Lower lobe of right lung (tissue), 2 donors: ENCODE data around the gene DMKN. TPM values are rescaled to one million over a fixed set of nuclear protein-coding genes. Genes with fewer than 3 reads are reported as not detected.

ENCODE experiments used
- ATAC-seq, 2 donors: fragments of 200-7000 bp; cut with Tn5 transposase; one replicate each; pipeline ENCODE4 v1.9.1; 2020 to 2022; ENCODE audit warnings: mild to moderate bottlenecking in 2 of 2, moderate library complexity in 2 of 2
- DNase-seq: peaks from one replicate; pipeline ENCODE4 v3.0.0-alpha.2; 2020
- H3K27ac ChIP-seq: fragments of 200-600 bp; one replicate; pipeline ENCODE4 v1.8.0; 2022
- H3K27me3 ChIP-seq: fragments of 200-600 bp; one replicate; pipeline ENCODE4 v1.8.0; 2022; ENCODE audit warnings: low read depth
- H3K36me3 ChIP-seq: fragments of 200-600 bp; one replicate; pipeline ENCODE4 v1.8.0; 2022; ENCODE audit warnings: mild to moderate bottlenecking
- H3K4me1 ChIP-seq: fragments of 200-600 bp; one replicate; pipeline ENCODE4 v1.8.0; 2022
- H3K4me3 ChIP-seq: fragments of 200-600 bp; one replicate; pipeline ENCODE4 v1.8.0; 2022; ENCODE audit warnings: mild to moderate bottlenecking
- H3K9me3 ChIP-seq: fragments of 200-600 bp; one replicate; pipeline ENCODE4 v1.8.0; 2022
- intact Hi-C: fragments of 100-400 bp; cut with DNase I; formaldehyde crosslinking; loops from one replicate; pipeline ENCODE4 v1.11.0; 2022
- total RNA-seq: library from RNA; stranded (reverse); fragmentation: NEBNext Ultra II Directional; extraction: Animal tissue kit (Norgen Biotek cat#: 25700); gene quantifications from one replicate; pipeline ENCODE4 v1.2.1, GENCODE V29; 2021
- TF ChIP-seq, protein P1 (sequence below): fragments of 200-600 bp; IDR thresholded peaks from one replicate; pipeline ENCODE4 v1.8.0; 2022; ENCODE audit warnings: antibody characterized with exemption, mild to moderate bottlenecking
- donor health status: DM: no; HTN: yes; CAD: no; lungs with severe emphysema.

Gene DMKN
- total RNA-seq, 1 donor from 2014 or later: 70.7 TPM

DNA sequence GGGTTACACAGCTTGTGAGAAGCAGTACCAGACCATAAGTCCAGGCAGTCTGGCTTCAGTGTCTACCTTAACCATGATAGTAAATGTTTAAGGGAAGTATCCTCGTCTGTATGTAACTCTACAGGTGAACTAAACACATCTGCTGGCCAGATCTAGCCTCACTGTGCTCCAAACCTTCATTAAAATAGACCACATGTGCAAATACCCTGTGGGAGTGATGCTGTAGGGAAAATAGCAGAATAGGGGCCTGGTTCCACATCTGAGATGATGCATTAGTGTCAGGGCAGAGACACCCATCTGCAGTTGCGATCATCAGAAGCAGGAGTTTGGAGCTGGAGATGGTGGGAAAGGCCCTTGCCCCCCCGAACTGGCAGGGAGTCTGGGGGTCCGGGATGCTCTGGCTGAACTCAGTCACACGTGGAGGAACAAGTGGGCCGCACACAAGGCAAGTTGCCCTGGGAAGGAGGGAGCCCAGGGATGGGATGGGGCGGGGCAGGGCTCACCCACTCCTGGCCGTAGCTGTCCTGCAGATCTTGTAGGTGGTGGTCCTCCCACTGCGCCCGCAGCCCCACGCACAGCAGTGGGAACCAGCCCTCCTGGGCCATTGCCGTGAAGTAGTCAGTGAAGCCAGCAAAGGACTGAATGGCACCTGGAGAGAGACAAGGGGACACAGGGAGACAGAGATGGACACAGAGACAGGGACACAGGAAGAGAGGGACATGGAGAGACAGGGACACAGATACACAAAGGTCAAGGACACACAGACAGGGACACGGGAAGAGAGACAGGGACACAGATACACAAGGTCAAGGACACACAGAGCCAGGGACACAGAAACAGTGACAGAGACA lies 39.3 kb upstream of the DMKN start:
- DNase-seq (no peak), ATAC-seq (no peak)
- Histone ChIP-seq H3K4me1 (no peaks in the 10 kb centered on the region), H3K36me3 (no peaks in the 10 kb centered on the region), H3K9me3 (no peaks in the 10 kb centered on the region), H3K27ac (no peak overlapping the region), H3K27me3 (peaks cover 6% of the 10 kb centered on the region), H3K4me3 (no peak overlapping the region)
- TF ChIP-seq, protein P1, sequence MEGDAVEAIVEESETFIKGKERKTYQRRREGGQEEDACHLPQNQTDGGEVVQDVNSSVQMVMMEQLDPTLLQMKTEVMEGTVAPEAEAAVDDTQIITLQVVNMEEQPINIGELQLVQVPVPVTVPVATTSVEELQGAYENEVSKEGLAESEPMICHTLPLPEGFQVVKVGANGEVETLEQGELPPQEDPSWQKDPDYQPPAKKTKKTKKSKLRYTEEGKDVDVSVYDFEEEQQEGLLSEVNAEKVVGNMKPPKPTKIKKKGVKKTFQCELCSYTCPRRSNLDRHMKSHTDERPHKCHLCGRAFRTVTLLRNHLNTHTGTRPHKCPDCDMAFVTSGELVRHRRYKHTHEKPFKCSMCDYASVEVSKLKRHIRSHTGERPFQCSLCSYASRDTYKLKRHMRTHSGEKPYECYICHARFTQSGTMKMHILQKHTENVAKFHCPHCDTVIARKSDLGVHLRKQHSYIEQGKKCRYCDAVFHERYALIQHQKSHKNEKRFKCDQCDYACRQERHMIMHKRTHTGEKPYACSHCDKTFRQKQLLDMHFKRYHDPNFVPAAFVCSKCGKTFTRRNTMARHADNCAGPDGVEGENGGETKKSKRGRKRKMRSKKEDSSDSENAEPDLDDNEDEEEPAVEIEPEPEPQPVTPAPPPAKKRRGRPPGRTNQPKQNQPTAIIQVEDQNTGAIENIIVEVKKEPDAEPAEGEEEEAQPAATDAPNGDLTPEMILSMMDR: no peak
- intact Hi-C loops: no loop called here

DNA sequence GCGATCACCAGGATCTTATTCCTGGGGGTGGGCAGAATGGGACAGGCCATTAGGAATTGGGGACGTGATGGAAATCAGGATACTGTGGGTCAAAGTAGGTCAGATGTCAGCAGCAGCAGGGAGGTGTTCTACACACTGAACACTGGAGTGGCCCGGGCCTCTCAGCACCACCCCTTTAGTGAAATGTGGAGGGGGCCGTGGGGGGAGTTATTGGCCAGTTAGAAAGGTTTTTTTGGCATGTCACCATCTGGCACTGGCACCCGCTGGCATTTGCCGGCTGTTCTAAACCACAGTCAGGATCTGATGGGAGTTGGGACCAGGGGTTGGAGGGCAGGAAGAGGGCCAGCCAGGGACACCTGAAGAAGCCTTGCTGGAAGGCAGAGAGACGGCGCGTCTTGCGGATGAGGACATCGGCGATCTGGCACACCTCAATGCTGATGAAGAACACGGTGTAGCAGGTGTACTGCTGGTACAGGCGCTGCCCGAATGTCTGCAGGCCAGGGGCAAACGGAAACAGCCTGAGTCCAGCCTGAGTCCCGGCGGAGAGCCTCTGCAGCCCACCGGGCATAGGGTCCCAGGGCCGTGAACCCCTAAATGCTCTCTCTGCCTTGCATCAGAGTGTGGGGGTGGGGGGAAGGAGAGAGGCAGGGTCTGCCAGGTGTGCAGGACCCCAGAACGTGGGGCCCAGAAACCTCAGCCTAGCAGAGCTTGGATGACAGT lies 37.8 kb upstream of the DMKN start:
- no peak overlapping the region for H3K4me3 ChIP-seq
- no peaks in the 10 kb centered on the region for H3K9me3 ChIP-seq
- no peak overlapping the region for H3K27ac ChIP-seq
- TF ChIP-seq, protein P1: no peak
- no peak for DNase-seq
- intact Hi-C loops: no loop called here
- ATAC-seq: no peak
- no peaks in the 10 kb centered on the region for H3K27me3 ChIP-seq
- H3K36me3 ChIP-seq: peaks cover 6% of the 10 kb centered on the region
- peaks cover 12% of the 10 kb centered on the region for H3K4me1 ChIP-seq

DNA sequence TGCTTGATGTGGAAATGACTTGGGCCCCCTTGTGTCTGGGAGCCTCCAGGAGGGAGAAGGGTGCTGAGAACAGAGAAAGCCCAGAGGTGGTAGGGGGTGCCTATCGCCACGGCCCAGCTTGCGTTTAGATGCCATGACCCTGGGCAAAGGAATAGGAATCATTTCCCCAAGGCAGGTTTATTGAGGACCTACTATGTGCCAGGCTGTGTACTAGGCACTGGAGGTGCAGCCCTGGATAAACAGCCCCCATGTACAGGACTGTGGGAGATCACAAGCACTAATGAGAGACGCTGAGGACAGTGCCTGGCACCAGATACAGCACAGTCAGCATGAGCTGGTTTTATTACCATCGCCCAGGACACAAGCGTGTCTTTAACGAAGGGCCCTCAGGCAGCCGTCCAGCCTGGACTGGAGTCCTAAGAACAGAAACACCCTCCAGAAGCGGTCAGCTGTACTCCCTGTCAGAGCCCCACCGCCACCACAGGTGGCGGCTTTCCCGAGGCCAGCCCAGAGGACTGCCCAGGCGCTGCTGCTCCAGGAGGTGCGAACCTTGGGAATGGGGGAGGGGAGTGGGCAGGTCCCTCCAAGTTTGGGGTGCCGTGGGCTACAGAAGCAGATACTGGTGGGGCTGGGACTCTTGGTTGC lies 36.6 kb upstream of the DMKN start:
- Histone ChIP-seq H3K4me1 (peaks cover 17% of the 10 kb centered on the region), H3K27me3 (no peaks in the 10 kb centered on the region), H3K27ac (no peak overlapping the region), H3K36me3 (peaks cover 6% of the 10 kb centered on the region), H3K4me3 (no peak overlapping the region), H3K9me3 (no peaks in the 10 kb centered on the region)
- TF ChIP-seq, protein P1: no peak
- ATAC-seq (no peak), DNase-seq (no peak)
- intact Hi-C loops: no loop called here

DNA sequence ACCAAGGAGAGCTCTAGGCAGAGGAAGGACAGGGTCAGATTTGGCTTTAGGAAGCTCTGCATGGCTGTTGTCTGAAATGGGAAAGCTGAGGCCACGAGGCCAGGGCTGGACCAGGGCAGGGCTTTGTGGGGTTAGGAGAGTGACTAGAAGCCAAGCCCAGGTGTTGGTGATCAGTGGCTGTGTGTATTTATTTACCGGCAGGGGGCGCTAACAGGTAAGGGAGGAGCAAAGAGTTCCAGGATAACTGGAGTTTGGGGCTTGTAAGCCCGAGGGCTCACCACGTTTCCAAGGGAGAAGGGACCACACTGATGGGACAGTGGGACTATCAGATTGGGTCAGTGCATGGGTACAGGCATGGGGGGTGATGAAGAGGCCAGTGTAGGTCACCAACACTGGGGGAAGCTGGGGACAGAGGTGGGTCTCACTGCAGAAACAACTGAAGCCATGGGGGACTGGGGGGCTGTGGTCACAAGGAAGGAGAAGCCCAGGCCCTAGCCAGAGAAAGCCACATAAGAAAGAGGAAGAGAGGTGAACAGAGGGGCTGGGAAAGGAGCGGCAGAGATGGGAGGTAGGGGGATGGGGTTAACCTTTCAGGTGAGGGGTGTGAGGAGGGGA lies 35.8 kb upstream of the DMKN start:
- DNase-seq (no peak), ATAC-seq (no peak)
- intact Hi-C loops: no loop called here
- H3K4me3 ChIP-seq: no peak overlapping the region
- H3K36me3 ChIP-seq: peaks cover 6% of the 10 kb centered on the region
- no peak overlapping the region for H3K27ac ChIP-seq
- no peaks in the 10 kb centered on the region for H3K9me3 ChIP-seq
- TF ChIP-seq, protein P1: peak; percentile 75
- H3K27me3 ChIP-seq: no peaks in the 10 kb centered on the region
- peaks cover 24% of the 10 kb centered on the region for H3K4me1 ChIP-seq

DNA sequence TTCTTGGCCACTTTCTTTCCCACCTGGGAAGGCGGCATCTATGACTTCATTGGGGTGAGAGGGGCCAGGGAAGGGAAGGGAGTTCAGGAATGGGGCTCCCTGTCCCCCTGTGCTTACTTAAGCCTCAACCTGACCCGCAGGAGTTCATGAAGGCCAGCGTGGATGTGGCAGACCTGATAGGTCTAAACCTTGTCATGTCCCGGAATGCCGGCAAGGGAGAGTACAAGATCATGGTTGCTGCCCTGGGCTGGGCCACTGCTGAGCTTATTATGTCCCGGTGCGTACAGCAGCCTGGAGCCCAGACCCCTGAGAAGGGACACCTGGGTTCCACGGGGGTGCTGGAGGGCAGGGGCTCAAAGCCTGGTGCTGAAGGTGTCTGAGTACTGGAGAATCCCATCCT lies 33.1 kb upstream of the DMKN start:
- peaks cover 6% of the 10 kb centered on the region for H3K36me3 ChIP-seq
- DNase-seq (no peak), ATAC-seq (no peak)
- no peaks in the 10 kb centered on the region for H3K9me3 ChIP-seq
- TF ChIP-seq, protein P1: no peak
- intact Hi-C loops: no loop called here
- peak overlapping the region; percentile 99 for H3K4me3 ChIP-seq
- H3K27ac ChIP-seq: peak overlapping the region; percentile 92
- H3K4me1 ChIP-seq: peaks cover 24% of the 10 kb centered on the region
- H3K27me3 ChIP-seq: no peaks in the 10 kb centered on the region
